Skeletal muscle satellite cell (primary cell): ENCODE measurements around the gene SMARCD2.
A peak's percentile ranks its signal among the peaks of the same experiment; 100 is the strongest.

Experiments
- H3K27me3 ChIP-seq: 2 replicates; pipeline ENCODE4 v1.7.0; 2013; ENCODE audit warnings: low read length; ENCODE audit not compliant: control insufficient read depth, insufficient read depth
- H3K36me3 ChIP-seq: 2 replicates; pipeline ENCODE4 v1.7.0; 2013; ENCODE audit warnings: mild to moderate bottlenecking, control low read depth, low read length; ENCODE audit not compliant: insufficient read depth
- H3K4me1 ChIP-seq: 2 replicates; pipeline ENCODE4 v1.7.0; 2013; ENCODE audit warnings: low read length; ENCODE audit not compliant: control insufficient read depth, insufficient read depth
- H3K4me2 ChIP-seq: 2 replicates; pipeline ENCODE4 v1.7.0; 2013; ENCODE audit warnings: mild to moderate bottlenecking, low read length
- H3K4me3 ChIP-seq: 2 replicates; pipeline ENCODE4 v1.7.0; 2013; ENCODE audit warnings: low read length
- H3K9ac ChIP-seq: 2 replicates; pipeline ENCODE4 v1.7.0; 2013; ENCODE audit warnings: mild to moderate bottlenecking, low read depth, low read length, moderate library complexity
- H3K9me3 ChIP-seq: replicated peaks from 2 replicates; pipeline ENCODE4 v1.7.0; 2013; ENCODE audit warnings: mild to moderate bottlenecking, control low read depth, low read length

The SMARCD2 gene

DNA sequence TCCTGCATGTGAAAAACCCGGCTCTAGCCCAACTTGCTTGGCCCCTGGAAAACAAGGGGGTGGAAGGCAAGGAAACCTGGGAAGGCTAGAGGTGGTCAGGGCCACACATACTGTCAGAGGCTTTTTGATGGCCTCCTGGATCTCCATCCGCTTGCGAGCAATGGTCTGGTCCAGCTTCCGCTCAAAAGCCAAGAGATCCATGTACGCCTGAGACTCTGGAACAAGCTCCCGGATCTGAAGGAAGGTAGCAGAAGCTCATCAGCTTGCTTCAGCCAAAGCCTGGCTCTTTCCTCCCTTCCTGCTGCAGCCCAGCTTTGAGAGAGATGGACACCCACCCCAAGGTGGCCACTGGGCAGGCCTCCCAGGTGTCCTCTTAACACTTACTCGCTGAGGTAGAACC lies 5.7 kb downstream of the SMARCD2 start:
- Histone ChIP-seq H3K27me3 (no peaks in the 10 kb centered on the region), H3K9me3 (no peaks in the 10 kb centered on the region), H3K36me3 (peaks cover 43% of the 10 kb centered on the region), H3K9ac (no peak overlapping the region), H3K4me3 (no peak overlapping the region), H3K4me1 (peaks cover 37% of the 10 kb centered on the region), H3K4me2 (no peak overlapping the region)

- Histone ChIP-seq H3K4me1 (peaks cover 25% of the 10 kb centered on the region), H3K36me3 (peaks cover 58% of the 10 kb centered on the region), H3K9me3 (no peaks in the 10 kb centered on the region), H3K4me2 (no peak overlapping the region), H3K27me3 (no peaks in the 10 kb centered on the region), H3K4me3 (no peak overlapping the region), H3K9ac (no peak overlapping the region)
Observed at GRCh38 chr17:63835167-63835720, 7.2 kb downstream of the SMARCD2 start.

- peaks cover 65% of the 10 kb centered on the region for H3K36me3 ChIP-seq
Observed at GRCh38 chr17:63834431-63835166, 7.9 kb downstream of the SMARCD2 start.

GRCh38 chr17:63833741-63834373 lies 8.6 kb downstream of the SMARCD2 start:
- H3K36me3 ChIP-seq, result peaks cover 72% of the 10 kb centered on the region

More at GRCh38 chr17:63834431-63835166, 7.9 kb downstream of the SMARCD2 start:
- Histone ChIP-seq H3K9me3 (no peaks in the 10 kb centered on the region), H3K9ac (no peak overlapping the region), H3K4me3 (no peak overlapping the region), H3K4me1 (peaks cover 19% of the 10 kb centered on the region), H3K27me3 (no peaks in the 10 kb centered on the region), H3K4me2 (no peak overlapping the region)

GRCh38 chr17:63833026-63833740 lies 9.3 kb downstream of the SMARCD2 start:
- Histone ChIP-seq H3K9me3 (no peaks in the 10 kb centered on the region), H3K36me3 (peaks cover 74% of the 10 kb centered on the region), H3K27me3 (no peaks in the 10 kb centered on the region), H3K4me3 (no peak overlapping the region), H3K9ac (no peak overlapping the region), H3K4me1 (peaks cover 18% of the 10 kb centered on the region), H3K4me2 (no peak overlapping the region)

More at GRCh38 chr17:63833741-63834373, 8.6 kb downstream of the SMARCD2 start:
- no peaks in the 10 kb centered on the region for H3K27me3 ChIP-seq
- no peak overlapping the region for H3K9ac ChIP-seq
- H3K4me3 ChIP-seq, result no peak overlapping the region
- H3K9me3 ChIP-seq, result no peaks in the 10 kb centered on the region
- H3K4me1 ChIP-seq, result peaks cover 18% of the 10 kb centered on the region
- H3K4me2 ChIP-seq, result no peak overlapping the region

- H3K36me3 ChIP-seq, result peaks cover 74% of the 10 kb centered on the region
- H3K27me3 ChIP-seq, result no peaks in the 10 kb centered on the region
- H3K9me3 ChIP-seq, result no peaks in the 10 kb centered on the region
- H3K4me3 ChIP-seq, result no peak overlapping the region
- no peak overlapping the region for H3K4me2 ChIP-seq
- no peak overlapping the region for H3K9ac ChIP-seq
- H3K4me1 ChIP-seq, result peaks cover 14% of the 10 kb centered on the region
Observed at GRCh38 chr17:63832455-63832854, 10.0 kb downstream of the SMARCD2 start.

GRCh38 chr17:63832014-63832413 lies 10.5 kb downstream of the SMARCD2 start:
- peaks cover 74% of the 10 kb centered on the region for H3K36me3 ChIP-seq
- no peaks in the 10 kb centered on the region for H3K9me3 ChIP-seq
- no peak overlapping the region for H3K9ac ChIP-seq
- peaks cover 14% of the 10 kb centered on the region for H3K4me1 ChIP-seq
- no peak overlapping the region for H3K4me3 ChIP-seq
- H3K27me3 ChIP-seq, result no peaks in the 10 kb centered on the region
- H3K4me2 ChIP-seq, result no peak overlapping the region

DNA sequence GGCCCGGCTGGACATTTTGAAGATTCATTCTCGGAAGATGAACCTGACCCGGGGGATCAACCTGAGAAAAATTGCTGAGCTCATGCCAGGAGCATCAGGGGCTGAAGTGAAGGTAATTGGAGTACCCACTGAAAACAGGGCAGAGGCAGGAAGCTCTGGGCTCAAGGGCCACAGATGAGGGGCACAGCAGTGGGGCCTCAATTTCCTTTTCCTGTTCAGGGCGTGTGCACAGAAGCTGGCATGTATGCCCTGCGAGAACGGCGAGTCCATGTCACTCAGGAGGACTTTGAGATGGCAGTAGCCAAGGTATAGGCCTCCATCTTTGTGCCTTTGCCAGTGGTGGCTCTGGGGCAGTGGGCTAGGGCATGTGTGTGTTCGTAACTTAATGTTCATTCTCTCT lies 11.0 kb downstream of the SMARCD2 start:
- no peak overlapping the region for H3K9ac ChIP-seq
- H3K36me3 ChIP-seq, result peaks cover 69% of the 10 kb centered on the region
- H3K4me3 ChIP-seq, result no peak overlapping the region
- H3K27me3 ChIP-seq, result no peaks in the 10 kb centered on the region
- peaks cover 14% of the 10 kb centered on the region for H3K4me1 ChIP-seq
- H3K4me2 ChIP-seq, result no peak overlapping the region
- H3K9me3 ChIP-seq, result no peaks in the 10 kb centered on the region

DNA sequence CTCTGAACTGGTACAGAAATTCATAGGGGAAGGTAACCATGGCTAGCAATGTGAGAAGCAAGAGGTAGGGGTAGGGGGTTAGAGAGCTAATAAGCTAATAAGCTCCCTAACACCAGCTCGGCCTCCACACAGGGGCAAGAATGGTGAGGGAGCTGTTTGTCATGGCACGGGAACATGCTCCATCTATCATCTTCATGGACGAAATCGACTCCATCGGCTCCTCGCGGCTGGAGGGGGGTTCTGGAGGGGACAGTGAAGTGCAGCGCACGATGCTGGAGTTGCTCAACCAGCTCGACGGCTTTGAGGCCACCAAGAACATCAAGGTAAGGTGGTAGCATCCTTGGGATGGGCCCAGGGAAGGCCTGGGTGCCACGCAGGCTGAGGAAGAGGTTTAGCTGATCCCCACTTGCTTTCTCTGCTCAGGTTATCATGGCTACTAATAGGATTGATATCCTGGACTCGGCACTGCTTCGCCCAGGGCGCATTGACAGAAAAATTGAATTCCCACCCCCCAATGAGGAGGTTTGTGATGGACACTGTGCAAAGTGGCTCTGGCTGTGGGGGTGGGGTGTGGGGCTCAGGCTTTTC lies 11.5 kb downstream of the SMARCD2 start:
- Histone ChIP-seq H3K9me3 (no peaks in the 10 kb centered on the region), H3K36me3 (peaks cover 67% of the 10 kb centered on the region), H3K4me1 (peaks cover 17% of the 10 kb centered on the region), H3K4me3 (no peak overlapping the region), H3K9ac (no peak overlapping the region), H3K27me3 (no peaks in the 10 kb centered on the region), H3K4me2 (no peak overlapping the region)

DNA sequence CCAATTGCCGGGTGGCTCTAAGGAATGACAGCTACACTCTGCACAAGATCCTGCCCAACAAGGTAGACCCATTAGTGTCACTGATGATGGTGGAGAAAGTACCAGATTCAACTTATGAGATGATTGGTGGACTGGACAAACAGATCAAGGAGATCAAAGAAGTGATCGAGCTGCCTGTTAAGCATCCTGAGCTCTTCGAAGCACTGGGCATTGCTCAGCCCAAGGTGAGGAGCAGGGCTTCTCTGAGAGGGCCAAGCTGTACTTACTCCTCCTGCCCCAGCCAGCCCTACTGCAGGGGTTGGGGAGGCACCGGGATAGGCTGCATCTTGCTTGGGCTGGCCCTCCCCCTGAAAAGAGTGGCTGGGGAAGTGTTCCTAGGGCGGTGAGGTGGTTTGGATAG lies 12.2 kb downstream of the SMARCD2 start:
- Histone ChIP-seq H3K4me3 (no peak overlapping the region), H3K4me2 (no peak overlapping the region), H3K4me1 (peaks cover 24% of the 10 kb centered on the region), H3K9me3 (no peaks in the 10 kb centered on the region), H3K9ac (no peak overlapping the region), H3K27me3 (no peaks in the 10 kb centered on the region), H3K36me3 (peaks cover 70% of the 10 kb centered on the region)

DNA sequence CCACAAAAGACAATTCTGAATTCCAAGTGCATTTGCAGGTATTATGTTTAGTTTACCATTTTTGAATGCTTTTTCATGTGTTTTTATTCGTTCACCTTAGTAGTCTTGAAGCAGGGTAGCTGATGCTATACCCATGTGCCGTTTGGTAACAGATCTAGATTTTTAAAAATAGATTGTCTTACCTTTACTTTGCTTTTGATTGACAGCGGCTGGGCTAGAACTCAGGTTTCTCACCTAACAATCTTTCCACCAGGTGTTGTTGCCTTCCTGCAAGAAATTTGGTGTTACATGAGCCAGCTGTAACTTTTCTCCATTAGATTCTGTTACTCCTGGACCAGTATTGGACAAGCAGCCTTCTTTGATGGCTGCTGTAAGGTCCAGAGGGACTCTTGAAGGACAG lies 13.5 kb downstream of the SMARCD2 start:
- Histone ChIP-seq H3K9me3 (no peaks in the 10 kb centered on the region), H3K4me3 (peak overlapping the region; percentile 89), H3K27me3 (no peaks in the 10 kb centered on the region), H3K4me2 (peak overlapping the region; percentile 89), H3K9ac (no peak overlapping the region), H3K4me1 (peaks cover 25% of the 10 kb centered on the region), H3K36me3 (peaks cover 73% of the 10 kb centered on the region)
